ENCODE data around the gene VPS37C. TPM values are rescaled to one million over a fixed set of nuclear protein-coding genes. Genes with fewer than 3 reads are reported as not detected.
A peak's percentile ranks its signal among the peaks of the same experiment; 100 is the strongest.

Gene VPS37C
- total and polyA plus RNA-seq, 10 of the 15 experiments (the other 5 are each of a cell fraction or from before 2014, with no cell fraction given), result 0.39 to 16.5 (median 7.8) TPM

GRCh38 chr11:61161190-61162091 is at the start of gene VPS37C (continued):
- TF ChIP-seq BCL3 (IDR thresholded peaks at IDR 0.05; ENCODE audit: borderline replicate concordance, insufficient read depth, low read depth, low read length, poor library complexity, severe bottlenecking), result peak; percentile 41
- TF ChIP-seq GABPA (IDR thresholded peaks at IDR 0.05; ENCODE audit: low read depth), result peak; percentile 80
- TF ChIP-seq CHD4 (IDR thresholded peaks at IDR 0.05), result no peak
- peak; percentile 65 for TF ChIP-seq E4F1 (IDR thresholded peaks at IDR 0.05; ENCODE audit: borderline replicate concordance, partially characterized antibody)
- TF ChIP-seq CEBPZ (IDR thresholded peaks at IDR 0.05; ENCODE audit: low read depth, low read length), result no peak
- peak; percentile 65 for TF ChIP-seq ZNF24 (IDR thresholded peaks at IDR 0.05)
- 0 out of 2 replicates have a peak, but pooled peaks have one; percentile 43 for TF ChIP-seq MXI1 (IDR thresholded peaks at IDR 0.05; ENCODE audit: low read depth, low read length)
- TF ChIP-seq SIN3A (IDR thresholded peaks at IDR 0.05; ENCODE audit: low read depth, low read length), result peak; percentile 59; the same call in 1 of the 2 replicates
- peak; percentile 89 for TF ChIP-seq PAX5 (IDR thresholded peaks at IDR 0.05; ENCODE audit: borderline replicate concordance, low read depth, low read length)
- TF ChIP-seq CTCF (IDR thresholded peaks at IDR 0.05 in 2 of 3, conservative IDR thresholded peaks at IDR 0.05 in 1 of 3; ENCODE audit: control insufficient read depth in 2 of 3, extremely low read depth in 1 of 3, insufficient read depth in 1 of 3, low read depth in 3 of 3, low read length in 3 of 3), result no peak
- no peak for TF ChIP-seq MTA2 (IDR thresholded peaks at IDR 0.05; ENCODE audit: low read depth)
- TF ChIP-seq KLF5 (IDR thresholded peaks at IDR 0.05; ENCODE audit: partially characterized antibody), result peak; percentile 18
- TF ChIP-seq SREBF2 (IDR thresholded peaks at IDR 0.05; ENCODE audit: low read length), result no peak
- TF ChIP-seq NBN (IDR thresholded peaks at IDR 0.05), result peak; percentile 64
- TF ChIP-seq BCL11A (IDR thresholded peaks at IDR 0.05; ENCODE audit: low read depth, low read length), result 0 out of 2 replicates have a peak, but pooled peaks have one; percentile 16
- no peak for TF ChIP-seq MYB (IDR thresholded peaks at IDR 0.05; ENCODE audit: borderline replicate concordance, low read depth, low read length)
- TF ChIP-seq TCF3 (IDR thresholded peaks at IDR 0.05; ENCODE audit: borderline replicate concordance, insufficient read depth, low read depth, low read length), result peak; percentile 89; the same call in 1 of the 2 replicates

Measured in GM12878 (cell line).